ENCODE results near the gene PPBP.

GRCh38 chr4:74021601-74022000 is 33.6 kb upstream of the PPBP start:
- no peak for TF ChIP-seq RCOR1 (IDR thresholded peaks at IDR 0.05; ENCODE audit: low read length)
- TF ChIP-seq, protein P1, sequence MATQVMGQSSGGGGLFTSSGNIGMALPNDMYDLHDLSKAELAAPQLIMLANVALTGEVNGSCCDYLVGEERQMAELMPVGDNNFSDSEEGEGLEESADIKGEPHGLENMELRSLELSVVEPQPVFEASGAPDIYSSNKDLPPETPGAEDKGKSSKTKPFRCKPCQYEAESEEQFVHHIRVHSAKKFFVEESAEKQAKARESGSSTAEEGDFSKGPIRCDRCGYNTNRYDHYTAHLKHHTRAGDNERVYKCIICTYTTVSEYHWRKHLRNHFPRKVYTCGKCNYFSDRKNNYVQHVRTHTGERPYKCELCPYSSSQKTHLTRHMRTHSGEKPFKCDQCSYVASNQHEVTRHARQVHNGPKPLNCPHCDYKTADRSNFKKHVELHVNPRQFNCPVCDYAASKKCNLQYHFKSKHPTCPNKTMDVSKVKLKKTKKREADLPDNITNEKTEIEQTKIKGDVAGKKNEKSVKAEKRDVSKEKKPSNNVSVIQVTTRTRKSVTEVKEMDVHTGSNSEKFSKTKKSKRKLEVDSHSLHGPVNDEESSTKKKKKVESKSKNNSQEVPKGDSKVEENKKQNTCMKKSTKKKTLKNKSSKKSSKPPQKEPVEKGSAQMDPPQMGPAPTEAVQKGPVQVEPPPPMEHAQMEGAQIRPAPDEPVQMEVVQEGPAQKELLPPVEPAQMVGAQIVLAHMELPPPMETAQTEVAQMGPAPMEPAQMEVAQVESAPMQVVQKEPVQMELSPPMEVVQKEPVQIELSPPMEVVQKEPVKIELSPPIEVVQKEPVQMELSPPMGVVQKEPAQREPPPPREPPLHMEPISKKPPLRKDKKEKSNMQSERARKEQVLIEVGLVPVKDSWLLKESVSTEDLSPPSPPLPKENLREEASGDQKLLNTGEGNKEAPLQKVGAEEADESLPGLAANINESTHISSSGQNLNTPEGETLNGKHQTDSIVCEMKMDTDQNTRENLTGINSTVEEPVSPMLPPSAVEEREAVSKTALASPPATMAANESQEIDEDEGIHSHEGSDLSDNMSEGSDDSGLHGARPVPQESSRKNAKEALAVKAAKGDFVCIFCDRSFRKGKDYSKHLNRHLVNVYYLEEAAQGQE (IDR thresholded peaks at IDR 0.05; ENCODE audit: low read depth, low read length) = no peak
- TF ChIP-seq, protein P2, sequence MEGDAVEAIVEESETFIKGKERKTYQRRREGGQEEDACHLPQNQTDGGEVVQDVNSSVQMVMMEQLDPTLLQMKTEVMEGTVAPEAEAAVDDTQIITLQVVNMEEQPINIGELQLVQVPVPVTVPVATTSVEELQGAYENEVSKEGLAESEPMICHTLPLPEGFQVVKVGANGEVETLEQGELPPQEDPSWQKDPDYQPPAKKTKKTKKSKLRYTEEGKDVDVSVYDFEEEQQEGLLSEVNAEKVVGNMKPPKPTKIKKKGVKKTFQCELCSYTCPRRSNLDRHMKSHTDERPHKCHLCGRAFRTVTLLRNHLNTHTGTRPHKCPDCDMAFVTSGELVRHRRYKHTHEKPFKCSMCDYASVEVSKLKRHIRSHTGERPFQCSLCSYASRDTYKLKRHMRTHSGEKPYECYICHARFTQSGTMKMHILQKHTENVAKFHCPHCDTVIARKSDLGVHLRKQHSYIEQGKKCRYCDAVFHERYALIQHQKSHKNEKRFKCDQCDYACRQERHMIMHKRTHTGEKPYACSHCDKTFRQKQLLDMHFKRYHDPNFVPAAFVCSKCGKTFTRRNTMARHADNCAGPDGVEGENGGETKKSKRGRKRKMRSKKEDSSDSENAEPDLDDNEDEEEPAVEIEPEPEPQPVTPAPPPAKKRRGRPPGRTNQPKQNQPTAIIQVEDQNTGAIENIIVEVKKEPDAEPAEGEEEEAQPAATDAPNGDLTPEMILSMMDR (IDR thresholded peaks at IDR 0.05) = no peak
